Fibroblast of mammary gland (primary cell): ENCODE results near the gene FER1L5.

Experiments
- DNase-seq: peaks from one replicate; pipeline ENCODE4 v3.0.0-alpha.2; 2010; ENCODE audit warnings: low read depth
- H3K4me3 ChIP-seq: 2 replicates; pipeline ENCODE4 v1.5.1; 2011; ENCODE audit warnings: low read depth, mild to moderate bottlenecking, low read length, moderate library complexity; ENCODE audit not compliant: control insufficient read depth
- TF ChIP-seq, protein P1 (sequence below): conservative IDR thresholded peaks from 2 replicates; pipeline ENCODE4 v1.5.1; 2011; ENCODE audit warnings: low read depth, low read length, inconsistent platforms; ENCODE audit not compliant: control insufficient read depth, insufficient read depth

FER1L5 gene

DNA sequence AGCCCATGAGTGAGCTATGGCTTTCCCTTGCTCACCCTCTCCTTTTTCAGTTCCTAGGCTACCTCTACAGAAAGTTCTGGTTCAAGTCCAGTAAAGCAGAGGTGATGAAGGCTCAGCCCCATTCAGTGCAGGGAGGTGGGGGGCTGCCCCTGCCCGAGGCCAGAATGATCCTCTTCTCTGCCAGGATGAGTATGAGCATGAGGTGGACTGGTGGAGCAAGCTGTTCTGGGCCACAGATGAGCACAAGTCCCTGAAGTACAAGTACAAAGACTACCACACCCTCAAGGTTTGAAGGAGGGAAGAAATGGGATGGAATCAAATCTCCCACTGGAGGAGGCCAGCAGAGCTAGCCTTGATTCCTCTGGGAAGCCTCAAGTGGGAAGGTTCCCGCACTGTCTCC lies 54.9 kb downstream of the FER1L5 start:
- TF ChIP-seq, protein P1, sequence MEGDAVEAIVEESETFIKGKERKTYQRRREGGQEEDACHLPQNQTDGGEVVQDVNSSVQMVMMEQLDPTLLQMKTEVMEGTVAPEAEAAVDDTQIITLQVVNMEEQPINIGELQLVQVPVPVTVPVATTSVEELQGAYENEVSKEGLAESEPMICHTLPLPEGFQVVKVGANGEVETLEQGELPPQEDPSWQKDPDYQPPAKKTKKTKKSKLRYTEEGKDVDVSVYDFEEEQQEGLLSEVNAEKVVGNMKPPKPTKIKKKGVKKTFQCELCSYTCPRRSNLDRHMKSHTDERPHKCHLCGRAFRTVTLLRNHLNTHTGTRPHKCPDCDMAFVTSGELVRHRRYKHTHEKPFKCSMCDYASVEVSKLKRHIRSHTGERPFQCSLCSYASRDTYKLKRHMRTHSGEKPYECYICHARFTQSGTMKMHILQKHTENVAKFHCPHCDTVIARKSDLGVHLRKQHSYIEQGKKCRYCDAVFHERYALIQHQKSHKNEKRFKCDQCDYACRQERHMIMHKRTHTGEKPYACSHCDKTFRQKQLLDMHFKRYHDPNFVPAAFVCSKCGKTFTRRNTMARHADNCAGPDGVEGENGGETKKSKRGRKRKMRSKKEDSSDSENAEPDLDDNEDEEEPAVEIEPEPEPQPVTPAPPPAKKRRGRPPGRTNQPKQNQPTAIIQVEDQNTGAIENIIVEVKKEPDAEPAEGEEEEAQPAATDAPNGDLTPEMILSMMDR, result no peak
- DNase-seq, result no peak
- no peak overlapping the region for H3K4me3 ChIP-seq

- H3K4me3 ChIP-seq, result no peak overlapping the region
- TF ChIP-seq, protein P1, result no peak
- no peak for DNase-seq
These were observed 55.8 kb downstream of the FER1L5 start for GRCh38 chr2:96698221-96698861.

DNA sequence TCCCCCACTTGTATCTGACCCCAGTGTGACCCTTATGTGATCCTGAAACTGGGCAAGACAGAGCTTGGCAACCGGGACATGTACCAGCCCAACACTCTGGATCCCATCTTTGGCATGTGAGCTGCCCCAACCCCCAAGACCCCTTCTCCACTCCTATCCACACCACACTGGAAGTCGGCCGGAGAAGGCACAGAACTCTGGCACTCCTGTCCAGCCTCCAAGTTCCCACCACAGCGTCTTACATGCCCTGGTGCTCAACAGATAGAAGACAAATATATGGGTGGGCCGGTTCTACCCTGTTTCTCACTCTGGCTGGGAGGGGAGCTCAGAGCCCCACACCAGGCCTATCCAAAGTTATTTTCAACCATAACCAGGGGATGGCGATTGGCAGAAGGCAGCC lies 56.5 kb downstream of the FER1L5 start:
- no peak for DNase-seq
- TF ChIP-seq, protein P1, result no peak
- no peak overlapping the region for H3K4me3 ChIP-seq

DNA sequence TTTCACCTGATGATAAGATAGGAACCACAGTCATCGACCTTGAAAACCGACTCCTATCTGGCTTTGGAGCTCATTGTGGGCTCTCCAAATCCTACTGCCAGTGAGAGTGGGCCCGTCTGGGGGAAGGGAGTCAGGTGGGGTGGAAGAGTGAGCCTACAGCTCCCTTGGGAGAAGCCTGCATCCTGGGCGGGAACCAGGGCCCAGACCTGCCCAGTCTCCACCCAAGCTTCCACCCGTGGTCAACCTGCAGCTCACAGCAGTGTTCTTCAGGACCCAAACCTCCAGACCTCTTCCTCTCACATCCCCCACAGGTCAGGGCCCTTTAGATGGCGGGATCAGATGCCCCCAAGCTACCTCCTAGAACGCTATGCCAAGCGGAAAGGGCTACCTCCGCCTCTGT lies 57.1 kb downstream of the FER1L5 start:
- DNase-seq, result no peak
- TF ChIP-seq, protein P1, result no peak

GRCh38 chr2:96700086-96700485 lies 57.5 kb downstream of the FER1L5 start:
- TF ChIP-seq, protein P1, result no peak
- DNase-seq, result no peak
- no peak overlapping the region for H3K4me3 ChIP-seq

More for the DNA sequence above, 57.1 kb downstream of the FER1L5 start:
- H3K4me3 ChIP-seq, result no peak overlapping the region

DNA sequence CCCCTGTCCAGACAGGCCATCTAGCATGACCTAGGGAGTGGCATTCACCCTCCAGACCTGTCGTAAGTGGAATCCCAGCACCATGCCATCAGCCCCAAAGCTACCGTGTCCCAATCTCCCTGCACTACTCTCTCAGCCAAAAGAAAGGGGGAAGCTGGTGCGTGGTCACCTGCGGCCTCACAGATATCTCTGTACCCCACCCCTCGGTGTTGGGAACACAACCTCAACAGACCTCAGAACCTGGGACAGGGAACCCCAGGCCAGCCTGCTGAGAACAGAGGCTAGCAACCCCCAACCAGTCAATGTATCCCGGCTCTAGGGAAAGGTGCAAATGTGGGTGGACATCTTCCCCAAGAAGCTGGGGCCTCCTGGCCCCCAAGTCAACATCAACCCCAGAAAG lies 59.1 kb downstream of the FER1L5 start:
- no peak for DNase-seq

More for the DNA sequence above, 59.1 kb downstream of the FER1L5 start:
- H3K4me3 ChIP-seq, result no peak overlapping the region
- TF ChIP-seq, protein P1, result no peak
